Small intestine (tissue), 7 donors: ENCODE data around the gene HS3ST3B1. TPM values are rescaled to one million over a fixed set of nuclear protein-coding genes. Genes with fewer than 3 reads are reported as not detected.

Experiments used
- DNase-seq, 2 donors: peaks; one replicate each; pipeline versions ENCODE4 v3.0.0 to v3.0.0-alpha.2; 2013
- FAIRE-seq: peaks from 2 replicates; lab custom pipeline; 2012; peaks lifted over from hg19 to GRCh38; lab: Jason Lieb, UNC
- H3K27ac ChIP-seq, 3 donors: one replicate each; pipeline ENCODE4 v1.5.1; 2013; ENCODE audit warnings: low read length in 2 of 3, mild to moderate bottlenecking in 2 of 3, control low read depth in 1 of 3, inconsistent platforms in 1 of 3, low read depth in 1 of 3, moderate library complexity in 1 of 3
- H3K27me3 ChIP-seq, 3 donors: one replicate each; pipeline ENCODE4 v1.6.1; 2013; ENCODE audit warnings: low read length in 3 of 3, inconsistent platforms in 1 of 3; ENCODE audit not compliant: control insufficient read depth in 3 of 3, insufficient read depth in 3 of 3
- H3K36me3 ChIP-seq, 3 donors: one replicate each; pipeline ENCODE4 v1.6.1; 2013; ENCODE audit warnings: low read length in 3 of 3, inconsistent platforms in 1 of 3, low read depth in 1 of 3, mild to moderate bottlenecking in 1 of 3, moderate library complexity in 1 of 3; ENCODE audit not compliant: control insufficient read depth in 3 of 3, insufficient read depth in 2 of 3
- H3K4me1 ChIP-seq, 3 donors: one replicate each; pipeline ENCODE4 v1.6.1; 2013; ENCODE audit warnings: low read length in 2 of 3, inconsistent platforms in 1 of 3, low read depth in 1 of 3, mild to moderate bottlenecking in 1 of 3, moderate library complexity in 1 of 3; ENCODE audit not compliant: control insufficient read depth in 3 of 3, insufficient read depth in 2 of 3
- H3K4me3 ChIP-seq, 3 donors: one replicate each; pipeline ENCODE4 v1.5.1; 2013; ENCODE audit warnings: low read length in 3 of 3, control low read depth in 1 of 3, inconsistent platforms in 1 of 3, low read depth in 1 of 3, mild to moderate bottlenecking in 1 of 3, moderate library complexity in 1 of 3
- H3K9me3 ChIP-seq, 2 donors: one replicate each; pipeline ENCODE4 v1.6.1; 2013; ENCODE audit warnings: low read depth in 1 of 2, low read length in 1 of 2; ENCODE audit not compliant: control insufficient read depth in 2 of 2, insufficient read depth in 1 of 2
- WGBS, 3 donors: extraction: QIAGEN DNeasy Blood & Tissue Kit; methylation state at CpG; one replicate each; pipeline ENCODE4 v1.1.7; 2013; 5-methylcytosine and 5-hydroxymethylcytosine counted together
- polyA plus RNA-seq, 4 donors: library from polyadenylated mRNA; stranded (reverse) in 3 of 4; unstranded in 1 of 4; fragments of 200-250 nt in 3 of 4; fragments of 120-200 nt in 1 of 4; gene quantifications; one replicate each; pipeline versions ENCODE4 v1.2.1 to v1.2.3, GENCODE V29; 2013
- donor health status: healthy with polysubstance abuse.
- donor health status: control.
- donor health status: control.
- donor health status: Bipolar disorder and iron deficiency.
- donor health status: healthy.

HS3ST3B1 gene
- polyA plus RNA-seq, 4 donors = 0.22 to 1.4 (median 0.70) TPM

- Histone ChIP-seq H3K4me1 (peaks cover 0 to 7% (median 0%) of the 10 kb centered on the region in 3 donors), H3K36me3 (no peaks in the 10 kb centered on the region), H3K27ac (no peak overlapping the region), H3K4me3 (no peak overlapping the region), H3K27me3 (no peaks in the 10 kb centered on the region), H3K9me3 (no peaks in the 10 kb centered on the region)
- FAIRE-seq (no peak), DNase-seq (no peak)
- 83 to 92% (median 86%) methylated on average over 1 of the region's 1 CpG for WGBS, 3 donors
Observed at GRCh38 chr17:14374268-14374667, 73.4 kb downstream of the HS3ST3B1 start.

DNA sequence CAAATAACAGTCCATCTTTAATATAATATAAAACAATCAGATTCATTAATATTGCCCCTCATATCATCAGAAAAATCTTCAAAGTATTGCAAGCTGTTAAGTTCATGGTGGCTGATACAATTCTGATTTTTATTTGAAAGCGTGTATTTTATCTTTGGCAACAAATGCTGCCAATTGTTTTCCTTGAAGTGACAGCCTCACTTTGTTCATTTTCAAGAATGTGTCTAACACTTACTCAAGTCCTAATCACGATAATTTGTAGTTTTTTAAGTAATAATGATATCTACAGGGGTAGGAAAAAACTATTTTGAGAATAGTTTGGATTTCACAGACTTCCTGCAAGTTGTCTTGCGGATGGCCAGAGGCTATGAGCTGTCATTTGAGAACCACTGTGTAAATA, 75.8 kb downstream of the HS3ST3B1 start:
- no peaks in the 10 kb centered on the region for H3K9me3 ChIP-seq
- 60 to 69% (median 62%) methylated on average over 3 of the region's 3 CpGs for WGBS, 3 donors
- no peak overlapping the region for H3K27ac ChIP-seq
- H3K4me1 ChIP-seq = peaks cover 0 to 7% (median 0%) of the 10 kb centered on the region in 3 donors
- no peak overlapping the region for H3K4me3 ChIP-seq
- FAIRE-seq = no peak
- H3K27me3 ChIP-seq = no peaks in the 10 kb centered on the region
- H3K36me3 ChIP-seq = no peaks in the 10 kb centered on the region
- DNase-seq = no peak

- no peak for FAIRE-seq
- WGBS, 3 donors = 82 to 87% (median 86%) methylated on average over 6 of the region's 6 CpGs
- no peak overlapping the region for H3K27ac ChIP-seq
- no peaks in the 10 kb centered on the region for H3K27me3 ChIP-seq
- no peaks in the 10 kb centered on the region for H3K9me3 ChIP-seq
- DNase-seq = no peak
- H3K36me3 ChIP-seq = no peaks in the 10 kb centered on the region
- H3K4me1 ChIP-seq = no peaks in the 10 kb centered on the region
- H3K4me3 ChIP-seq = no peak overlapping the region
Observed at GRCh38 chr17:14381606-14382005, 80.7 kb downstream of the HS3ST3B1 start.

DNA sequence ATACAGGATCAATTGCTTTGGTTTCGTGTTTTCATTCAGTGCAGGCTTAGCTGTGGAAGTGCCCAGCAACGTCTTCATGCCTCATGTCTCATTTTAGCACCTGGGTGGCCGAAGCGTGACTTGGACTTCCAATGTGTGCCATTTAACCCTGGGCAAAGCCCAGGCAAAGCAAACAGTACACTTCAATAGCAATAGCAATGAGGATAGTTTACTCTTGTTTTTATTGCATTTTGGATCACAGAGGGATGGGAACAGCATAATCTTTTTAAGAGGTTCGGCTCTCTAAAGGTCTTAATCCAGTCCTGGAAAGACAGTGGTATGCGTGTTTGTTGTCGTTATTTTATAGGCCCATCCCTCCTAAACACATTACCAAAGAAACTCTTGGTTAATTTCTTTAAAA, 86.2 kb downstream of the HS3ST3B1 start:
- FAIRE-seq = no peak
- 80 to 82% (median 81%) methylated on average over 7 of the region's 7 CpGs for WGBS, 3 donors
- Histone ChIP-seq H3K36me3 (no peaks in the 10 kb centered on the region), H3K27ac (no peak overlapping the region), H3K9me3 (no peaks in the 10 kb centered on the region), H3K27me3 (no peaks in the 10 kb centered on the region), H3K4me1 (no peaks in the 10 kb centered on the region), H3K4me3 (no peak overlapping the region)
- no peak for DNase-seq

GRCh38 chr17:14389681-14390080, 88.8 kb downstream of the HS3ST3B1 start:
- no peak for DNase-seq
- H3K27me3 ChIP-seq = no peaks in the 10 kb centered on the region
- H3K4me1 ChIP-seq = no peaks in the 10 kb centered on the region
- WGBS, 3 donors = 57 to 77% (median 76%) methylated on average over 6 of the region's 6 CpGs
- H3K27ac ChIP-seq = no peak overlapping the region
- no peak for FAIRE-seq
- no peaks in the 10 kb centered on the region for H3K36me3 ChIP-seq
- no peak overlapping the region for H3K4me3 ChIP-seq
- H3K9me3 ChIP-seq = no peaks in the 10 kb centered on the region

DNA sequence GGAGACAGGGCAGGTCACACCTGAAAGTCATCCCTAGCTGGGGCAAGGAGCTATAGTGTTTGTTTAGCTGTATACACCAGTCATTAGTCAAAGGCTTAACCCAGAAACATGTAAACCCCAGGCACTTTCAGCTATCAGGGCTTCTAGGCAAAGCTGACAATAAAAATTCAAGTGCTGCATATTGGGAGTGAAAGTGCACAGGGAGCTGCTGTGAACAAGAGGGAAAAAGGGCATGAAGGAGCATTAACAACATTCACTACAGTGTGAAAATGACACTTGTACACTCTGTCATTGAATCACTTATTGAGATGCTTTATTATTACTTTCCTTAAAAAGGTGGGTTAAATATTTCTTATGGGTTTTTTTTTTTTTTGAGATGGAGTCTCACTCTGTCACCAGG, 92.8 kb downstream of the HS3ST3B1 start:
- FAIRE-seq (no peak), DNase-seq (no peak)
- Histone ChIP-seq H3K4me1 (no peaks in the 10 kb centered on the region), H3K9me3 (no peaks in the 10 kb centered on the region), H3K27ac (no peak overlapping the region), H3K36me3 (no peaks in the 10 kb centered on the region), H3K27me3 (no peaks in the 10 kb centered on the region), H3K4me3 (no peak overlapping the region)

GRCh38 chr17:14395255-14395654, 94.4 kb downstream of the HS3ST3B1 start:
- Histone ChIP-seq H3K36me3 (no peaks in the 10 kb centered on the region), H3K9me3 (peaks cover 0 to 6% of the 10 kb centered on the region in 2 donors), H3K4me1 (no peaks in the 10 kb centered on the region), H3K4me3 (no peak overlapping the region), H3K27ac (no peak overlapping the region), H3K27me3 (no peaks in the 10 kb centered on the region)
- WGBS, 3 donors = 83 to 92% (median 83%) methylated on average over 3 of the region's 3 CpGs
- FAIRE-seq (no peak), DNase-seq (no peak)

DNA sequence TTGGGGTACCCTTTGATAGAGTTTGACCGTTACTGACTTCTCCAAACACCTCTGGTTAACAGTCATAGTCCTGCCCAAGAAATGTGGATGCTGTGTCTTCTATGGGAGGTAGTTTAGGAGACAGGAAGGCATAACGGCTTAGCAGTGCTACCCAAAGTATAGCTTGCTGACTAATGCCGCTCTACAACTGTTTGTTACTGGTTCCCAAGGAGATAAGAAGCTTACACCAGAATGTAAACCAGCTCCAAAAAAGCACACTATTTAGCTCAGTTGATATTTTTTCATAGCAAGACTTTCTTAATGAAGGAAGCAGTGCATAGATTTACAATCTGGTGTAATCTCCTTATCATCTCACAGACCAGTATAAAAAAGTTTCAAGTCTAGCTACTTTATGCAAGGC, 95.7 kb downstream of the HS3ST3B1 start:
- no peak overlapping the region for H3K4me3 ChIP-seq
- no peaks in the 10 kb centered on the region for H3K27me3 ChIP-seq
- DNase-seq (peak in 1 of 2 donors; percentile 5), FAIRE-seq (no peak)
- 28 to 49% (median 47%) methylated on average over 3 of the region's 3 CpGs for WGBS, 3 donors
- no peaks in the 10 kb centered on the region for H3K4me1 ChIP-seq
- no peak overlapping the region for H3K27ac ChIP-seq
- H3K9me3 ChIP-seq = peaks cover 0 to 7% of the 10 kb centered on the region in 2 donors
- H3K36me3 ChIP-seq = no peaks in the 10 kb centered on the region

DNA sequence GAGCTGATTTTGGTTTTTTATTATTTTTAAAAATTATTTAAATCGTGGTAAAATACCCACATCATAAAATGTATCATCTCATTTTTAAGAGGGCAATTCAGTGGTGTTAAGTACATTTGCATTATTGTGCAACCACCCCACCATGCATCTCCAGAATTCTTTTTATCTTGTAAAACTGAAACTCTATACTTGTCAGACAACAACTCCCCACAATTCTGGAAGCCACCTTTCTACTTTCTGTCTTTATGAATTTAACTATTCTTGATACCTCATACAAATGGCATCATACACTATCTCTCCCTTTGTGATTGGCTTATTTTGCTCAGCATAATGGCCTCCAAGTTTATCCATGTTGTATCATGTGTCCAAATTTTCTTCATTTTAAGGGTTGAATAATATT, 97.9 kb downstream of the HS3ST3B1 start:
- DNase-seq (no peak), FAIRE-seq (no peak)
- Histone ChIP-seq H3K4me3 (no peak overlapping the region), H3K36me3 (no peaks in the 10 kb centered on the region), H3K27me3 (no peaks in the 10 kb centered on the region), H3K9me3 (peaks cover 0 to 9% of the 10 kb centered on the region in 2 donors), H3K27ac (no peak overlapping the region), H3K4me1 (no peaks in the 10 kb centered on the region)
- WGBS, 3 donors = 39 to 63% (median 50%) methylated on average over 1 of the region's 1 CpG
